ENCODE results near the gene TEX36. TPM values are rescaled to one million over a fixed set of nuclear protein-coding genes. Genes with fewer than 3 reads are reported as not detected.

Gene TEX36
- total RNA-seq, 1 experiment from 2014 or later: 0.25 TPM

GRCh38 chr10:125727436-125727835, 44.5 kb upstream of the TEX36 start:
- CTCF ChIA-PET: no interaction called here

More at GRCh38 chr10:125727436-125727835, 44.5 kb upstream of the TEX36 start:
- RAD21 ChIA-PET (ENCODE audit: low non-redundant PET in 1 of 2, low total read pairs in 2 of 2, uncharacterized antibody in 2 of 2, unreplicated experiment in 2 of 2): no interaction called here
- Histone ChIP-seq H3K9me3 (ENCODE audit: control insufficient read depth in 1 of 2, insufficient read depth in 1 of 2, low read depth in 1 of 2, low read length in 2 of 2) (no peaks in the 10 kb centered on the region), H3K4me2 (ENCODE audit: low read length) (no peak overlapping the region), H3K27ac (ENCODE audit: low read depth, low read length) (no peak overlapping the region), H4K20me1 (ENCODE audit: insufficient read depth) (no peaks in the 10 kb centered on the region; the same call in 1 of the 2 replicates), H3K4me1 (ENCODE audit: control insufficient read depth in 1 of 2, insufficient read depth in 2 of 2, low read length in 2 of 2) (no peaks in the 10 kb centered on the region), H3K4me3 (replicated peaks in 1 of 2; ENCODE audit: low read depth in 1 of 2, low read length in 2 of 2) (no peak overlapping the region), H3K79me2 (ENCODE audit: insufficient read depth, low read length) (peaks cover 19% of the 10 kb centered on the region), H2AFZ (ENCODE audit: low read depth, low read length, poor library complexity, severe bottlenecking) (no peak overlapping the region), H3K9me2 (ENCODE audit: insufficient read depth) (no peaks in the 10 kb centered on the region), H3K36me3 (ENCODE audit: control insufficient read depth in 1 of 2, insufficient read depth in 2 of 2, low read length in 2 of 2) (peaks cover 86 to 96% of the 10 kb centered on the region in 2 experiments), H3K27me3 (ENCODE audit: insufficient read depth, low read length) (no peaks in the 10 kb centered on the region), H3K9ac (ENCODE audit: low read length) (no peak overlapping the region)
- TF ChIP-seq CEBPB (IDR thresholded peaks at IDR 0.05; ENCODE audit: low read depth) (no peak), SIN3A (IDR thresholded peaks at IDR 0.05; ENCODE audit: low read depth) (no peak), ZBTB33 (IDR thresholded peaks at IDR 0.05; ENCODE audit: extremely low read depth, insufficient replicate concordance, low read length) (no peak), JUND (IDR thresholded peaks at IDR 0.05) (no peak), ELF1 (IDR thresholded peaks at IDR 0.05; ENCODE audit: borderline replicate concordance, low read depth) (no peak), ZNF274 (IDR thresholded peaks at IDR 0.05; ENCODE audit: low read depth, low read length) (no peak), ZFX (IDR thresholded peaks at IDR 0.05) (no peak), ATF3 (IDR thresholded peaks at IDR 0.05) (no peak), EGR1 (IDR thresholded peaks at IDR 0.05; ENCODE audit: low read depth) (no peak), SP1 (IDR thresholded peaks at IDR 0.05; ENCODE audit: low read depth) (no peak)
- intact Hi-C loops (cut with micrococcal nuclease): no loop called here
- no TSS peak for BruUV-seq (replicated peaks)
- DNase-seq (ENCODE audit: low read depth, low spot score) (no peak), ATAC-seq (no peak)
- POLR2A ChIA-PET: no interaction called here

All from HCT116 (cell line).